GM12878 (cell line): ENCODE results near the gene BHLHE41. TPM values are rescaled to one million over a fixed set of nuclear protein-coding genes. Genes with fewer than 3 reads are reported as not detected.

ENCODE experiments used
- ATAC-seq: fragments of 200-7000 bp; cut with Tn5 transposase; 3 replicates; pipeline ENCODE4 v1.9.1; 2020; ENCODE audit warnings: mild to moderate bottlenecking, moderate library complexity
- BruUV-seq: library from RNA; stranded (reverse); fragments of 400-500 nt; replicated peaks from 2 replicates; lab custom pipeline; 2021; lab: Mats Ljungman, UMichigan
- CTCF ChIA-PET: fragments of 300-600 bp; sonication (Branson Sonifier 250); formaldehyde crosslinking; extraction: SDS; loops from one replicate; lab custom pipeline; 2021; ENCODE audit warnings: inconsistent platforms; lab: Yijun Ruan, JAX
- POLR2A ChIA-PET: fragments of 350-600 bp; formaldehyde crosslinking; extraction: SDS; loops from one replicate; lab custom pipeline; 2021; ENCODE audit warnings: inconsistent platforms; lab: Charles Lee
- RAD21 ChIA-PET: fragments of 300-600 bp; sonication (Branson Sonifier 250); formaldehyde crosslinking; loops from one replicate; lab custom pipeline; 2023; ENCODE audit warnings: antibody characterized with exemption; ENCODE audit not compliant: unreplicated experiment; lab: Charles Lee
- SMC1A ChIA-PET: fragments of 300-600 bp; sonication (Branson Sonifier 250); formaldehyde crosslinking; loops from one replicate; lab custom pipeline; 2023; ENCODE audit not compliant: unreplicated experiment, uncharacterized antibody; lab: Charles Lee
- DNase-seq: peaks from one replicate; pipeline ENCODE4 v3.0.0-alpha.2; 2011; ENCODE audit warnings: low read depth, low spot score
- FAIRE-seq: peaks from 3 replicates; lab custom pipeline; 2011; peaks lifted over from hg19 to GRCh38; lab: Jason Lieb, UNC
- H2AFZ ChIP-seq: 2 replicates; pipeline ENCODE4 v1.6.0; 2011; ENCODE audit warnings: low read depth, low read length, control low read depth; ENCODE audit not compliant: control insufficient read depth
- H3K27ac ChIP-seq: 2 replicates; pipeline ENCODE4 v1.5.1; 2011; ENCODE audit warnings: control low read depth; ENCODE audit not compliant: control insufficient read depth, insufficient read depth
- H3K27me3 ChIP-seq, 2 experiments: replicated peaks in 1 of 2; 2 replicates each; pipeline versions ENCODE4 v1.6.0 to v1.6.1; 2011; ENCODE audit warnings: low read length in 1 of 2; ENCODE audit not compliant: control insufficient read depth in 2 of 2, insufficient read depth in 2 of 2
- H3K36me3 ChIP-seq, 2 experiments: 2 replicates each; pipeline ENCODE4 v1.5.1; 2011; ENCODE audit warnings: low read length in 1 of 2; ENCODE audit not compliant: control insufficient read depth in 2 of 2, insufficient read depth in 2 of 2
- H3K4me1 ChIP-seq: 2 replicates; pipeline ENCODE4 v1.6.1; 2011; ENCODE audit warnings: mild to moderate bottlenecking, low read length, moderate library complexity, mixed read lengths; ENCODE audit not compliant: control insufficient read depth, insufficient read depth
- H3K4me2 ChIP-seq: 2 replicates; pipeline ENCODE4 v1.6.0; 2011; ENCODE audit warnings: control low read depth; ENCODE audit not compliant: control insufficient read depth, insufficient read depth
- H3K4me3 ChIP-seq: fragments of 200-600 bp; sonication (generic); 2 replicates; pipeline ENCODE4 v1.5.1; 2016
- H3K79me2 ChIP-seq: 2 replicates; pipeline ENCODE4 v1.6.0; 2011; ENCODE audit warnings: low read length; ENCODE audit not compliant: control insufficient read depth, insufficient read depth
- H3K9ac ChIP-seq: 2 replicates; pipeline ENCODE4 v1.8.0; 2011; ENCODE audit warnings: low read length, control low read depth, mixed read lengths; ENCODE audit not compliant: control insufficient read depth, insufficient read depth
- H3K9me3 ChIP-seq: replicated peaks from 3 replicates; pipeline ENCODE4 v1.5.1; 2011; ENCODE audit warnings: mild to moderate bottlenecking, low read length; ENCODE audit not compliant: control insufficient read depth, insufficient read depth
- H4K20me1 ChIP-seq: 2 replicates; pipeline ENCODE4 v1.6.0; 2011; ENCODE audit not compliant: control insufficient read depth, insufficient read depth
- ATF7 ChIP-seq: fragments of 450-650 bp; IDR thresholded peaks from 2 replicates; pipeline ENCODE4 v1.6.1; 2016; ENCODE audit warnings: low read depth, mild to moderate bottlenecking
- BCL11A ChIP-seq: IDR thresholded peaks from 2 replicates; pipeline ENCODE4 v1.6.1; 2011; ENCODE audit warnings: low read depth, low read length
- BRCA1 ChIP-seq: IDR thresholded peaks from 2 replicates; pipeline ENCODE4 v1.6.1; 2011; ENCODE audit warnings: low read depth, low read length, improper control_type of control experiment
- E4F1 ChIP-seq: fragments of 450-650 bp; IDR thresholded peaks from 2 replicates; pipeline ENCODE4 v1.6.1; 2018; ENCODE audit warnings: borderline replicate concordance, mild to moderate bottlenecking; ENCODE audit not compliant: partially characterized antibody
- ELK1 ChIP-seq: IDR thresholded peaks from 2 replicates; pipeline ENCODE4 v1.6.1; 2012; ENCODE audit warnings: low read depth, low read length, improper control_type of control experiment
- HDGF ChIP-seq: fragments of 450-650 bp; IDR thresholded peaks from 2 replicates; pipeline ENCODE4 v1.6.1; 2016; ENCODE audit warnings: antibody characterized with exemption
- JUND ChIP-seq: IDR thresholded peaks from 2 replicates; pipeline ENCODE4 v1.6.1; 2012; ENCODE audit warnings: low read depth, mild to moderate bottlenecking, low read length, improper control_type of control experiment, moderate library complexity
- MYC ChIP-seq: IDR thresholded peaks from 2 replicates; pipeline ENCODE4 v1.6.1; 2011; ENCODE audit warnings: mild to moderate bottlenecking, low read length, moderate library complexity, inconsistent platforms; ENCODE audit not compliant: insufficient read depth, insufficient replicate concordance, insufficient read length, severe bottlenecking
- PKNOX1 ChIP-seq: fragments of 450-650 bp; IDR thresholded peaks from 2 replicates; pipeline ENCODE4 v1.6.1; 2016; ENCODE audit warnings: mild to moderate bottlenecking
- RBBP5 ChIP-seq: fragments of 200-600 bp; sonication (generic); conservative IDR thresholded peaks from 2 replicates; pipeline ENCODE4 v1.6.1; 2016
- SIN3A ChIP-seq: IDR thresholded peaks from 2 replicates; pipeline ENCODE4 v1.6.1; 2012; ENCODE audit warnings: low read depth, low read length, improper control_type of control experiment
- SIX5 ChIP-seq: IDR thresholded peaks from 2 replicates; pipeline ENCODE4 v1.6.1; 2011; ENCODE audit warnings: mild to moderate bottlenecking, low read depth, low read length, moderate library complexity; ENCODE audit not compliant: severe bottlenecking
- TCF7 ChIP-seq: IDR thresholded peaks from 2 replicates; pipeline ENCODE4 v1.6.1; 2014; ENCODE audit warnings: antibody characterized with exemption, borderline replicate concordance
- USF2 ChIP-seq: IDR thresholded peaks from 2 replicates; pipeline ENCODE4 v1.6.1; 2011; ENCODE audit warnings: low read depth, low read length, improper control_type of control experiment, borderline replicate concordance
- WGBS: methylation state at CpG from one replicate; pipeline ENCODE4 v1.1.6; 2016; ENCODE audit warnings: low lambda C conversion rate; ENCODE audit not compliant: insufficient replicate concordance, insufficient coverage; ENCODE audit errors: missing lambda C conversion rate; 5-methylcytosine and 5-hydroxymethylcytosine counted together
- in situ Hi-C: fragments of 300-500 bp; cut with MboI; formaldehyde crosslinking; loops from 9 replicates; pipeline ENCODE4 v1.14.3; 2018; ENCODE audit warnings: mixed read lengths
- intact Hi-C: fragments of 100-400 bp; cut with micrococcal nuclease; formaldehyde crosslinking; loops from one replicate; pipeline ENCODE4 v1.14.2; 2022; ENCODE audit not compliant: unreplicated experiment
- polyA plus RNA-seq, 11 experiments: library from polyadenylated mRNA; depleted of rRNA in 4 of 11; unstranded in 6 of 11; stranded (reverse) in 5 of 11; fragments of >200 nt; fragmentation: Nextera tagmentation in 4 of 11; fragmentation: Illumina TruSeq in 1 of 11; extraction: Ambion mirVana in 4 of 11; extraction: Trizol in 1 of 11; gene quantifications; 1 replicate in 1 of 11; 2 replicates in 10 of 11; pipeline versions ENCODE4 v1.2.1 to v1.2.3, GENCODE V29; 2011 to 2016; ENCODE audit warnings: inconsistent platforms in 2 of 11, missing spikeins in 2 of 11, low read depth in 1 of 11
- total RNA-seq, 4 experiments: library from RNA; depleted of rRNA in 3 of 4; stranded (reverse); fragments of >200 nt in 3 of 4; fragmentation: Illumina TruSeq in 1 of 4; extraction: Trizol in 1 of 4; gene quantifications; 2 replicates each; pipeline versions ENCODE4 v1.2.1 to v1.2.3, GENCODE V29; 2013 to 2021

BHLHE41 gene
- total and polyA plus RNA-seq, 10 of the 15 experiments (the other 5 are each of a cell fraction or from before 2014, with no cell fraction given), result 0.02 to 1.5 (median 0.07) TPM; not detected in 3

GRCh38 chr12:26116829-26117715 is 7.8 kb downstream of the BHLHE41 start:
- DNase-seq, result no peak
- Histone ChIP-seq H3K27me3 (peaks cover 0 to 18% of the 10 kb centered on the region in 2 experiments; a peak in 2 of 4 replicates), H3K4me1 (peaks cover 26% of the 10 kb centered on the region), H3K4me2 (no peak overlapping the region), H3K9ac (no peak overlapping the region), H3K9me3 (no peaks in the 10 kb centered on the region; the same call in 1 of the 3 replicates), H3K27ac (no peak overlapping the region), H3K36me3 (no peaks in the 10 kb centered on the region), H3K79me2 (no peaks in the 10 kb centered on the region), H3K4me3 (no peak overlapping the region), H2AFZ (no peak overlapping the region), H4K20me1 (no peaks in the 10 kb centered on the region)
- ATAC-seq, result no peak
- intact Hi-C loops, result no loop called here
- FAIRE-seq, result no peak
- POLR2A ChIA-PET, result interaction anchor here (0.8 to 2.5 kb wide), 3 partner anchors 11 to 265 kb away, joined by 4 to 6 read pairs (median 5); no protein-coding TSS in a partner anchor
- RAD21 ChIA-PET, result interaction anchor here (1.2 to 3.1 kb wide), 3 partner anchors 39 to 425 kb away, joined by 3 to 9 read pairs (median 3); no protein-coding TSS in a partner anchor
- WGBS, result 4% methylated on average over 6 of the region's 6 CpGs
- TF ChIP-seq ATF7 (no peak), JUND (no peak), BCL11A (no peak), TCF7 (no peak), ELK1 (no peak), RBBP5 (no peak), SIX5 (no peak), USF2 (no peak), SIN3A (no peak), BRCA1 (no peak), HDGF (no peak), MYC (no peak), E4F1 (no peak), PKNOX1 (no peak)
- BruUV-seq, result no TSS peak
- CTCF ChIA-PET, result interaction anchor here (0.9 to 6.5 kb wide), 6 partner anchors 15 to 585 kb away, joined by 3 to 63 read pairs (median 14); no protein-coding TSS in a partner anchor
- SMC1A ChIA-PET, result interaction anchor here (0.9 to 8.3 kb wide), 7 partner anchors 7 to 158 kb away, joined by 3 to 91 read pairs (median 9); partner anchors contain the start of gene BHLHE41
- in situ Hi-C loops, result loop anchor here (25.0 kb wide), 1 partner anchor 520 kb away; no protein-coding TSS in a partner anchor
